SK-N-MC (cell line): ENCODE data around the gene SRD5A3.

ENCODE experiments used
- EZH2 ChIP-seq: fragments of 200-600 bp; sonication (generic); IDR thresholded peaks from one replicate; pipeline ENCODE4 v1.6.1; 2017; ENCODE audit warnings: antibody characterized with exemption
- FOXP2 ChIP-seq: optimal IDR thresholded peaks from 2 replicates; pipeline ENCODE3; 2011; ENCODE audit warnings: mild to moderate bottlenecking, moderate library complexity; ENCODE audit not compliant: insufficient read depth; ENCODE audit errors: extremely low read length, control extremely low read depth
- POLR2AphosphoS5 ChIP-seq: IDR thresholded peaks from 2 replicates; pipeline ENCODE4 v1.6.1; 2012; ENCODE audit warnings: mild to moderate bottlenecking, low read depth, low read length, borderline replicate concordance

DNA sequence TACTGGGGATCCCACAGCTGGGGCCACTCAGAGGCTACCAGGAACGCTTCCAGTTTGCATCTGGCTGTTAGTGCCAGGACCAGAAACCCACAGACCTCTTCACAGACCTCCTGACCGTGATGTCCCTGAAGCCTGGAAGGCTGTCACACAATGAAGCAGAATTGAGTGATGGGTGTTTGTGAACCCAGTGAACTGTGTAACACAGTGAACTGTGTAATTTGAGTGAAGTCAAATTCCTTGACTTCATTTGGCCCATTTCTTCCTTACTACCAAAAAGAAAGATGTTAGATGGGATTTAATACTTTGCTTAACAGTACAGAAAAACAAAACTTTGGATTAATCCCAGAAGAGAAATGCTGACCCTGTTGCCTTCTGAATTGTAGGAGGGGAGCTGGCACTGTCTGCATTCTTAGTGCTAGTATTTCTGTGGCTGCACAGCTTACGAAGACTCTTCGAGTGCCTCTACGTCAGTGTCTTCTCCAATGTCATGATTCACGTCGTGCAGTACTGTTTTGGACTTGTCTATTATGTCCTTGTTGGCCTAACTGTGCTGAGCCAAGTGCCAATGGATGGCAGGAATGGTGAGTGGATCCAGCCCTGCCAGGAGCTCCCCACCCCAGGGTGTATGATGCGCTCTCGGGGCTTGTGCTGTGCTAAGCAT lies 17.8 kb downstream of the SRD5A3 start:
- TF ChIP-seq POLR2AphosphoS5: no peak
- TF ChIP-seq EZH2: no peak
- no peak for TF ChIP-seq FOXP2
